Hepatocyte (in vitro differentiated cells): Measurements from ENCODE around the gene LRRTM3.

Source experiments
- EZH2 ChIP-seq: fragments of 200-600 bp; sonication (generic); IDR thresholded peaks from 2 replicates; pipeline ENCODE4 v1.6.1; 2016; ENCODE audit warnings: antibody characterized with exemption, mild to moderate bottlenecking, borderline replicate concordance
- EZH2phosphoT487 ChIP-seq: fragments of 200-600 bp; sonication (generic); IDR thresholded peaks from one replicate; pipeline ENCODE4 v1.6.1; 2018; ENCODE audit warnings: antibody characterized with exemption, mild to moderate bottlenecking, low read depth, moderate library complexity; ENCODE audit not compliant: unreplicated experiment, severe bottlenecking

DNA sequence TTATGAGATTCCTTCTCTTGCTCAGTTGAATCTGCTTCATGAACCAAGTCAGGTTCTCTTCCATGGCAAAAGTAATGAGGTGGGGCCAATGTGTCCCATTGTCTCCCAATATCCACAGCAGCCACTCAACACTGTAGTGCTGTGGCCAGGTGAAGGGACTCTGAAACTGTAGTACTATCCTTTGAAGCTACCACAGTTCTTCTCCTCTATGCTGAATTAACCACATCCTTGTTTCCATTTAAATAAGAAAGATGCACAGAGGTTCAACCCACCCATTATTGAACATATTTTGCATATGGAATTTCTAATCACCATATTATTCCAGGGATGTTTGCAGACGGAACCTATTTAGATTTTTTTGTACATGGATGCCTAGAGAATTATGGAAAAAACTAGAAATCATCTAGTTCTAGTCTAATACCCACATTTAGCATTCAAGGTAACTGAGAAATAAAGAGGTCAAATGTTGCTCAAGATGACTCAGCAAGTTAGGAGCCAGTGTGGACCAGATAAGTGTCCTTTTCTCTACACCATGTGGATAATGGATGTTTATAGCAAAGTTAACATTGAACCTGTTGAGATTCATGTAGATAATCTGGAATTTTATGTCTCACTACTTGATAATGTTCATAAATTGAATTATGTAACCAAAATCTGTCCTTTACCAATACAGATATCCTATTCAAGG, 64.5 kb downstream of the LRRTM3 start:
- TF ChIP-seq EZH2 (no peak), EZH2phosphoT487 (no peak)
